GM19240 (cell line): ENCODE results near the gene PAK1.

Experiments used
- DNase-seq: peaks from one replicate; pipeline ENCODE4 v3.0.0; 2011; ENCODE audit warnings: low spot score; ENCODE audit not compliant: insufficient read length

The PAK1 gene

GRCh38 chr11:77474684-77475060 is 778 bp upstream of the PAK1 start:
- DNase-seq: no peak

GRCh38 chr11:77472991-77473800 is 698 bp downstream of the PAK1 start:
- no peak for DNase-seq

GRCh38 chr11:77471558-77472193 is 2.2 kb downstream of the PAK1 start:
- DNase-seq: no peak

GRCh38 chr11:77470971-77471370 is 2.9 kb downstream of the PAK1 start:
- DNase-seq: no peak

GRCh38 chr11:77470504-77470903 is 3.4 kb downstream of the PAK1 start:
- no peak for DNase-seq

GRCh38 chr11:77468527-77468926 is 5.4 kb downstream of the PAK1 start:
- DNase-seq: no peak

GRCh38 chr11:77467993-77468392 is 5.9 kb downstream of the PAK1 start:
- no peak for DNase-seq

GRCh38 chr11:77467233-77467632 is 6.7 kb downstream of the PAK1 start:
- no peak for DNase-seq

- DNase-seq: no peak
These were observed 16.6 kb downstream of the PAK1 start for GRCh38 chr11:77457340-77457739.

- no peak for DNase-seq
These were observed 18.2 kb downstream of the PAK1 start for GRCh38 chr11:77455740-77456139.

GRCh38 chr11:77454867-77455655 is 18.8 kb downstream of the PAK1 start:
- DNase-seq: no peak

GRCh38 chr11:77450227-77450626 is 23.7 kb downstream of the PAK1 start:
- DNase-seq: no peak

- no peak for DNase-seq
These were observed 24.1 kb downstream of the PAK1 start for GRCh38 chr11:77449784-77450183.

GRCh38 chr11:77449060-77449521 is 24.8 kb downstream of the PAK1 start:
- peak; percentile 13 for DNase-seq

- no peak for DNase-seq
These were observed 25.6 kb downstream of the PAK1 start for GRCh38 chr11:77448269-77448668.

GRCh38 chr11:77446911-77447629 is 26.8 kb downstream of the PAK1 start:
- DNase-seq: no peak

GRCh38 chr11:77444261-77444660 is 29.6 kb downstream of the PAK1 start:
- no peak for DNase-seq

- DNase-seq: no peak
These were observed 31.4 kb downstream of the PAK1 start for GRCh38 chr11:77442394-77443053.

GRCh38 chr11:77441426-77441825 is 32.5 kb downstream of the PAK1 start:
- no peak for DNase-seq

GRCh38 chr11:77440678-77441077 is 33.2 kb downstream of the PAK1 start:
- DNase-seq: no peak

- no peak for DNase-seq
These were observed 35.4 kb downstream of the PAK1 start for GRCh38 chr11:77438487-77438886.
